ENCODE data around the gene GBE1. TPM values are rescaled to one million over a fixed set of nuclear protein-coding genes. Genes with fewer than 3 reads are reported as not detected.

GBE1 gene
- polyA plus RNA-seq, 1 donor (not counting 4 experiments of a cell fraction or from before 2014, with no cell fraction given) = 30.2 TPM

DNA sequence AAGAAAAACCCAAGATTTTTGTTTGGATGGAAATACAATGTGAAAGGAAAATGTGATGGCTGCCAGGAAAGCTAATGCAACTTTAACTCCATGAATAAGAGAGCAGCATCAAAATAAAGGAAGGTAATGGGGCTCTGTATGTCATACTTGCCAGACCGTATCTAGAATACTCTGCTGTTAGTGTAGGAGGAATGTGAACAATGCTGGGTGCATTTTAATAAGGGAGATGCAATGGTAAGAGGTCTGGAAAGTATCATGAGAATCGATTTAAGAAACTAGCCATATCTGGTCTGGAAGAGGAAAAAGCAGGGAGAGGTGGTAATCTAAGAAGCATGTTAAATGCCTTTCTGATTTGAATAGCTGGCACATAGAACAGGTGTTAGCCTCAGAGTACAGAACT is 239.6 kb downstream of the GBE1 start:
- Histone ChIP-seq H4K20me1 (ENCODE audit: control insufficient read depth, extremely low read depth, insufficient read depth, low read length) (no peaks in the 10 kb centered on the region), H3K36me3 (ENCODE audit: control insufficient read depth in 2 of 2, extremely low read depth in 1 of 2, insufficient read depth in 2 of 2, low read length in 2 of 2) (no peaks in the 10 kb centered on the region), H2AFZ (ENCODE audit: control insufficient read depth, low read length) (no peak overlapping the region), H3K4me1 (ENCODE audit: control insufficient read depth, extremely low read depth, insufficient read depth, low read length) (no peaks in the 10 kb centered on the region), H3K27ac (ENCODE audit: control insufficient read depth, insufficient read depth, low read length) (no peak overlapping the region), H3K9ac (ENCODE audit: control insufficient read depth, extremely low read depth, insufficient read depth, low read length) (no peak overlapping the region), H3K4me2 (ENCODE audit: control insufficient read depth, extremely low read depth, insufficient read depth, low read depth, low read length) (no peak overlapping the region), H3K79me2 (ENCODE audit: control insufficient read depth, insufficient read depth, low read length) (no peaks in the 10 kb centered on the region), H3K9me1 (ENCODE audit: control insufficient read depth, extremely low read depth, insufficient read depth, low read length) (no peaks in the 10 kb centered on the region), H3K4me3 (ENCODE audit: control insufficient read depth in 2 of 3, extremely low read depth in 1 of 3, insufficient read depth in 2 of 3, low read depth in 1 of 3, low read length in 3 of 3) (no peak overlapping the region), H3K9me3 (ENCODE audit: control insufficient read depth, low read depth, low read length) (no peaks in the 10 kb centered on the region), H3K27me3 (ENCODE audit: control insufficient read depth, extremely low read depth, insufficient read depth, low read length) (no peaks in the 10 kb centered on the region)
- dilution Hi-C loops (cut with MboI; ENCODE audit: extremely low pct_ligation_motif_present, low sequenced_read_pairs) = no loop called here
- TF ChIP-seq EZH2 (IDR thresholded peaks at IDR 0.05; ENCODE audit: low read length) = no peak
- TF ChIP-seq, protein P1, sequence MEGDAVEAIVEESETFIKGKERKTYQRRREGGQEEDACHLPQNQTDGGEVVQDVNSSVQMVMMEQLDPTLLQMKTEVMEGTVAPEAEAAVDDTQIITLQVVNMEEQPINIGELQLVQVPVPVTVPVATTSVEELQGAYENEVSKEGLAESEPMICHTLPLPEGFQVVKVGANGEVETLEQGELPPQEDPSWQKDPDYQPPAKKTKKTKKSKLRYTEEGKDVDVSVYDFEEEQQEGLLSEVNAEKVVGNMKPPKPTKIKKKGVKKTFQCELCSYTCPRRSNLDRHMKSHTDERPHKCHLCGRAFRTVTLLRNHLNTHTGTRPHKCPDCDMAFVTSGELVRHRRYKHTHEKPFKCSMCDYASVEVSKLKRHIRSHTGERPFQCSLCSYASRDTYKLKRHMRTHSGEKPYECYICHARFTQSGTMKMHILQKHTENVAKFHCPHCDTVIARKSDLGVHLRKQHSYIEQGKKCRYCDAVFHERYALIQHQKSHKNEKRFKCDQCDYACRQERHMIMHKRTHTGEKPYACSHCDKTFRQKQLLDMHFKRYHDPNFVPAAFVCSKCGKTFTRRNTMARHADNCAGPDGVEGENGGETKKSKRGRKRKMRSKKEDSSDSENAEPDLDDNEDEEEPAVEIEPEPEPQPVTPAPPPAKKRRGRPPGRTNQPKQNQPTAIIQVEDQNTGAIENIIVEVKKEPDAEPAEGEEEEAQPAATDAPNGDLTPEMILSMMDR (optimal IDR thresholded peaks at IDR 0.05 in 1 of 3, IDR thresholded peaks at IDR 0.05 in 1 of 3, conservative IDR thresholded peaks at IDR 0.05 in 1 of 3; ENCODE audit: extremely low read depth in 1 of 3, insufficient read depth in 2 of 3, low read length in 3 of 3) = no peak
- FAIRE-seq (no peak), DNase-seq (ENCODE audit: low read depth, low spot score) (no peak)

DNA sequence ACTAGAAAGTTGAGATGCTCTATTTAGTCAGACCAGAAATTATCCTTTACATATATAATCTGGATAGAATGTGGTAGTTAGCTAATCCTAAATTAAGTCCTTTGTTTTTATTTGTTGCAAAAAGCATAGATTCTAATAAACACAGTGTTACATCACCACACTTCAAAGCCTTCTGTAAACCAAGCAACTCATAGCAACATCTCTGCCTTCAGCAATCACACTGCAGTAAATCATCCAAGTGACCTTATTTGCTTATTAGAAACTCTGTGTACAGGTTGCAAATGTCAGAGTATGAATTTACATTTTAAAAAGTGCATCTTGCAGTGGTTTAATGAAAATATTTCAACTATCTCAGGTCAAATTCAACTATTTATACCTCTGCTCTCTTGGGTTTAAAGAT is 242.5 kb downstream of the GBE1 start:
- H4K20me1 ChIP-seq (ENCODE audit: control insufficient read depth, extremely low read depth, insufficient read depth, low read length) = no peaks in the 10 kb centered on the region
- H3K9me1 ChIP-seq (ENCODE audit: control insufficient read depth, extremely low read depth, insufficient read depth, low read length) = no peaks in the 10 kb centered on the region
- H3K27ac ChIP-seq (ENCODE audit: control insufficient read depth, insufficient read depth, low read length) = no peak overlapping the region
- H3K79me2 ChIP-seq (ENCODE audit: control insufficient read depth, insufficient read depth, low read length) = no peaks in the 10 kb centered on the region
- no peaks in the 10 kb centered on the region for H3K27me3 ChIP-seq (ENCODE audit: control insufficient read depth, extremely low read depth, insufficient read depth, low read length)
- H3K4me1 ChIP-seq (ENCODE audit: control insufficient read depth, extremely low read depth, insufficient read depth, low read length) = no peaks in the 10 kb centered on the region
- H3K9ac ChIP-seq (ENCODE audit: control insufficient read depth, extremely low read depth, insufficient read depth, low read length) = no peak overlapping the region
- no peak overlapping the region for H3K4me3 ChIP-seq (ENCODE audit: control insufficient read depth in 2 of 3, extremely low read depth in 1 of 3, insufficient read depth in 2 of 3, low read depth in 1 of 3, low read length in 3 of 3)
- dilution Hi-C loops (cut with MboI; ENCODE audit: extremely low pct_ligation_motif_present, low sequenced_read_pairs) = no loop called here
- H3K4me2 ChIP-seq (ENCODE audit: control insufficient read depth, extremely low read depth, insufficient read depth, low read depth, low read length) = no peak overlapping the region
- H3K9me3 ChIP-seq (ENCODE audit: control insufficient read depth, low read depth, low read length) = no peaks in the 10 kb centered on the region
- no peak overlapping the region for H2AFZ ChIP-seq (ENCODE audit: control insufficient read depth, low read length)
- DNase-seq (ENCODE audit: low read depth, low spot score) (no peak), FAIRE-seq (no peak)
- no peaks in the 10 kb centered on the region for H3K36me3 ChIP-seq (ENCODE audit: control insufficient read depth in 2 of 2, extremely low read depth in 1 of 2, insufficient read depth in 2 of 2, low read length in 2 of 2)
- no peak for TF ChIP-seq EZH2 (IDR thresholded peaks at IDR 0.05; ENCODE audit: low read length)
- TF ChIP-seq, protein P1 (optimal IDR thresholded peaks at IDR 0.05 in 1 of 3, IDR thresholded peaks at IDR 0.05 in 1 of 3, conservative IDR thresholded peaks at IDR 0.05 in 1 of 3; ENCODE audit: extremely low read depth in 1 of 3, insufficient read depth in 2 of 3, low read length in 3 of 3) = no peak

Measured in keratinocyte (primary cell).